Activated T-helper 17 cell treated with anti-CD3 and anti-CD28 coated beads, Interleukin-2, amount 50 U/mL, for 72 hours (primary cell): Measurements from ENCODE around the gene PHKG1. TPM values are rescaled to one million over a fixed set of nuclear protein-coding genes. Genes with fewer than 3 reads are reported as not detected.
"Not testable (repeated sequence)": the region's sequence is repeated elsewhere in the genome, so short reads cannot be mapped to it uniquely, and the experiment has no call there.

Experiments used
- ATAC-seq: fragments of 150-1000 bp; cut with Tn5 transposase; replicated peaks from 2 replicates; pipeline ENCODE4 v1.10.0; 2021; ENCODE audit warnings: mild to moderate bottlenecking, moderate library complexity
- H3K27ac Mint-ChIP-seq: one replicate; pipeline ENCODE4 v1.8.0; 2022; ENCODE audit warnings: mixed read lengths
- H3K27me3 Mint-ChIP-seq: one replicate; pipeline ENCODE4 v1.8.0; 2022; ENCODE audit warnings: mixed read lengths
- H3K36me3 Mint-ChIP-seq: one replicate; pipeline ENCODE4 v1.8.0; 2022; ENCODE audit warnings: low read depth, mild to moderate bottlenecking, mixed read lengths
- H3K4me1 Mint-ChIP-seq: one replicate; pipeline ENCODE4 v1.8.0; 2022; ENCODE audit warnings: mixed read lengths
- H3K4me3 Mint-ChIP-seq: one replicate; pipeline ENCODE4 v1.8.0; 2022; ENCODE audit warnings: mild to moderate bottlenecking, mixed read lengths
- H3K9me3 Mint-ChIP-seq: one replicate; pipeline ENCODE4 v1.8.0; 2022; ENCODE audit warnings: mixed read lengths
- total RNA-seq, 2 donors: library from RNA; stranded (reverse); gene quantifications; one replicate each; pipeline ENCODE4 v1.2.3, GENCODE V29; 2022

Gene PHKG1
- total RNA-seq, 2 donors from 2014 or later: 3.0 to 6.0 TPM

DNA sequence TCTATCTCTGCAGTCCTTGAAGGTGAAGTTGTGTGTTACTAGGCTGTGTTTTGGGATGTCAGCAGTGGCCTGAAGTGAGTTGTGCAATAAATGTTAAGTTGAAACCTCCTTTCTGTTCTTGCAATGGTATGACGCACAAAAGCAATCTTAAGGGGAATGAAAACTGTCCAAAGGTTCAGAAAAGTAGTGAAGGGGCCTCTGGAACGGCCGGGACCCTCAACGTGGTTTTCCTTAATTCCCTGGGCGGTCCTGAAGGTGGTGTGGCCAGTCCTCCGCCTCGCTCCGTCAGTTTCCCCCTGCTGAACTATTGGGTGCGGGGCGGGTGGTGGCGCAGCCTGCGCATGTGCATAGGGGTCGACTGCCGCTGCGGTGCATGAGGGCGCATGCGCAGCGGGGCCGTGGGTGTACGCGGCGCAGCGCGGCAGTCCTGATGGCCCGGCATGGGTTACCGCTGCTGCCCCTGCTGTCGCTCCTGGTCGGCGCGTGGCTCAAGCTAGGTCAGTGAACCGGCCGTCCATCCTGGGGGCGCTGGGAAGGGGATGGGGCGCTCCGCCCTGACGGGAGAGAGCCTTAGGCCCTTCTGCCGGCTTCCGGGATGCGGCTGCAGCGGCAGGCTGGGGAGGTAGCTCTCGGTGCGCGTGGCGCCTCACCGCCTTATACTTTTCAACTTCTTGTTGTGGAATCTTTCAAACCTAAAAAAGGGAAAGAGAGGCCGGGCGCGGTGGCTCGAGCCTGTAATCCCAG, 28.7 kb downstream of the PHKG1 start, which contains the start of gene SUMF2:
TSS of gene SUMF2 (plus strand) at position 405 of the 744 bp plus-strand sequence. CDS start at position 431, 26 bp downstream.
- no peaks in the 10 kb centered on the region for H3K9me3 Mint-ChIP-seq
- H3K27me3 Mint-ChIP-seq: no peaks in the 10 kb centered on the region
- peak; percentile 93 for ATAC-seq
- H3K36me3 Mint-ChIP-seq: peaks cover 79% of the 10 kb centered on the region
- peak within 1 kb of the TSS; percentile 97 for H3K27ac Mint-ChIP-seq
- peaks cover 27% of the 10 kb centered on the region for H3K4me1 Mint-ChIP-seq
- H3K4me3 Mint-ChIP-seq: peak within 1 kb of the TSS; percentile 92

DNA sequence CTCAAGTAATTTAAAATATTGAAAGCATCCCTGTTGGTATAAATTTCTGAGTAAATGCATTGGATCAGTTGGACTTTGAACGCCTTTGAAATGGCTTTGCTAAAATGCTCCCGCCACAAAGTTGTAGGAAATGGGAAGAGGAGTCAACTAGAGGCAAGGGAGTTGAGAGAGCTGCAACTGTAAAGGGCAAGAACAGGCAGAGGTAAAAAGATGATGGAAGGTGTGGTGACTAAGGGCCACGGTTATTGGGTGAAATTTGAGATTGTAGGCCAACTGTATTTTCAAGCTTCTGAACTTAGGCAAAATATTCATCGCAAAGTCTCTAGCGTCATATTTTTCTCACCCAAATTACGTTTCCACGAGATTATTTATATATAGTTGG, 29.3 kb downstream of the PHKG1 start:
- no peaks in the 10 kb centered on the region for H3K27me3 Mint-ChIP-seq
- ATAC-seq: no peak
- peaks cover 79% of the 10 kb centered on the region for H3K36me3 Mint-ChIP-seq
- H3K4me3 Mint-ChIP-seq: peak overlapping the region; percentile 92
- peak overlapping the region; percentile 97 for H3K27ac Mint-ChIP-seq
- H3K4me1 Mint-ChIP-seq: peaks cover 27% of the 10 kb centered on the region
- no peaks in the 10 kb centered on the region for H3K9me3 Mint-ChIP-seq

DNA sequence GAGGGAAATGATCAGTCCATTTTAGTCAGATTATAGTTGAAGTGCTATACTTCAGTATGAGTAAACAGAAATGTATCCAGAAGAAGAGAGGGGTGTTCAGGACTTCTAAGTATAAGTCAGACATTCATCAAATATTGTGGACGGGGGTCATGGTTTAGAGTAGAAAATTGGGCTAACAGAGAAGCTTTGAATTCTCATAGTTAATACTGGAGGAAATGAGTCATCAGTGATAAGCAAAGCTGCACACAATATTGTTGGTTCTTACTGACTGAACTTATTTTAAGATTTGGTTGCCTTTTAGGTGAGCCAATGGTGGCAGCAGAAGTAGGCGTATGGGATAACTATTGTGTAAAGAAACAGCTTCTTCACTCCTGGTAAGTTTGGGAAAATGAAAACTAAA, 30.4 kb downstream of the PHKG1 start:
- ATAC-seq: peak; percentile 33
- Mint-ChIP-seq H3K27ac (peak overlapping the region; percentile 90), H3K4me3 (peak overlapping the region; percentile 92), H3K36me3 (peaks cover 81% of the 10 kb centered on the region), H3K27me3 (no peaks in the 10 kb centered on the region), H3K4me1 (peaks cover 27% of the 10 kb centered on the region), H3K9me3 (no peaks in the 10 kb centered on the region)

DNA sequence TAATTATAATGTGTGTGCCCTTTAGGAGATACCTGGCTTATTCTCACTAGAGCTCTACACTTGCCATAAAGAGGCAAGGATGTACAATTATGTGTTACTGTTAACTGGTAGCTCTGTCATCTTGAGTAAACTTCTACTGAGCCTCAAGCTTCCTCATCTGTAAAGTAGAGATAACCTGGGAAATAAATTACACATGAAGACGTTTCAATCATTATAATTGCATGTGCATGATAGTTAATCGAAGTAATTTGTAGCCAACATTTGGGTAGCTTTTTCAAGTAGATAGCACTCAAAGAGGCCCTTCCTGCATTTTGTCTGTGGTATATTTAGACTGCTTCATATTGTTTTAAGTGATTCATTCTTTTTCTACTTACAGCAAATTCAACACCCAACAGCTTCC, 38.8 kb downstream of the PHKG1 start:
- H3K4me1 Mint-ChIP-seq: peaks cover 12% of the 10 kb centered on the region

DNA sequence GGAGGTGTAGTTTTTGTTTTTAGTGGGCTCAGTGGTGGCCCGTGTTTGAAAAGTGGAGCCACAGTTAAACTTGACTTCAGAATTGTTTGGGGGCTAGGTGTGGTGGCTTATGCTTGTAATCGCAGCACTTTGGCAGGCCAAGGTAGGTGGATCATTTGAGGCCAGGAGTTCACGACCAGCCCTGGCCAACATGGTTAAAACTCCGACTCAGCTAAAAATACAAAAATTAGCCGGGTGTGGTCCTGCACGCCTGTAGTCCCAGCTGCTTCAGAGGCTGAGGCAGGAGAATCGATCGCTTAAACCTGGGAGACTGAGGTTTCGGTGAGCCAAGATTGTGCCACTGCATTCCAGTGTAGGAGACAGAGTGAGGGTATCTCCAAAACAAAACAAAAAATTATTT, 39.4 kb downstream of the PHKG1 start:
- H3K36me3 Mint-ChIP-seq: peaks cover 74% of the 10 kb centered on the region

More for the DNA sequence above, 38.8 kb downstream of the PHKG1 start:
- Mint-ChIP-seq H3K36me3 (peaks cover 80% of the 10 kb centered on the region), H3K4me3 (peak overlapping the region; percentile 94), H3K27ac (peak overlapping the region; percentile 58), H3K27me3 (no peaks in the 10 kb centered on the region), H3K9me3 (no peaks in the 10 kb centered on the region)
- no peak for ATAC-seq

DNA sequence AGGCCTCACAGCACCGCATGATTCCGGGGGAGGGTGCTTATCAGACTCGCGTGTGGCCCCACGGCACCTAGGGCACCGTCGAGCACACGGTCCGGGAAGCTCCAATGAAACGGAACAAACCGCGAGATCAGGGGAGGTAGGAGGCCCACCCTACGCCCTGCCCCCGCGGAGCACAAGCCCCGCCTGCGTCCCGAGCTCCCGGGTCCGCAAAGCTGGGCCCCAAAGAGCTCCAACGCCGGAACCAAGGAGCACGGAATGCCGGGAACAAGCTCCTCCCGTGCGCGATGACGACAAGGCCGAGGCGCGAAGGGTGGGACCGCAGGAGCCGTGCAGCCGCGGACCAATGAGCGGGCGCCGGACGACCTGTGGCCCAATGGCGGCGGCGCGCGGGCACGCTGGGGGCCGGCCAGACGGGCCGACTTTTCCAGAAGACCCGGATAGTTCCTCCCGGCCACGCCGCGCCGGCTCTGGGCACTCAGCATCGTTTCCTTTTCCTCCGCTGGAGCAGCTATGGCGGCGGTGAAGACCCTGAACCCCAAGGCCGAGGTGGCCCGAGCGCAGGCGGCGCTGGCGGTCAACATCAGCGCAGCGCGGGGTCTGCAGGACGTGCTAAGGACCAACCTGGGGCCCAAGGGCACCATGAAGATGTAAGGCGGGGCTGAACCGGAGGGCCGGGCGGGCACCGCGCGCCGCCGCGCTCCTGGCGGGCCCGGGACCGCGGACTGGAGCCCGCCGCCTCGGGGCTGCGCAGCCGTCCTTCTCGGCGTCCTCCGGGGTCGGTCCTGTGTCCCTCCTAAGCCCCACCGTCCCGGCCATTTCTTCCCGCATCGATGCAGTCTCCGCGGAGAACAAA, 41.2 kb downstream of the PHKG1 start, which contains the start of the genes CCT6A and PSPH:
TSS of gene CCT6A (plus strand) at position 427 of the 853 bp plus-strand sequence. CDS start at position 511, 84 bp downstream.
TSS of gene PSPH (minus strand) at position 106 of the 853 bp plus-strand sequence. CDS start 30,232 bp downstream, outside the sequence.
- Mint-ChIP-seq H3K4me1 (peaks cover 12% of the 10 kb centered on the region), H3K27me3 (no peaks in the 10 kb centered on the region), H3K9me3 (no peaks in the 10 kb centered on the region), H3K36me3 (peaks cover 56% of the 10 kb centered on the region), H3K4me3 (peak within 1 kb of the TSS; percentile 94), H3K27ac (peak within 1 kb of the TSS; percentile 97)
- peak; percentile 98 for ATAC-seq

More for the DNA sequence above, 39.4 kb downstream of the PHKG1 start:
- H3K4me3 Mint-ChIP-seq: peak overlapping the region; percentile 94
- H3K27me3 Mint-ChIP-seq: no peaks in the 10 kb centered on the region
- peaks cover 12% of the 10 kb centered on the region for H3K4me1 Mint-ChIP-seq
- H3K9me3 Mint-ChIP-seq: no peaks in the 10 kb centered on the region
- peak overlapping the region; percentile 97 for H3K27ac Mint-ChIP-seq
- ATAC-seq: no peak

DNA sequence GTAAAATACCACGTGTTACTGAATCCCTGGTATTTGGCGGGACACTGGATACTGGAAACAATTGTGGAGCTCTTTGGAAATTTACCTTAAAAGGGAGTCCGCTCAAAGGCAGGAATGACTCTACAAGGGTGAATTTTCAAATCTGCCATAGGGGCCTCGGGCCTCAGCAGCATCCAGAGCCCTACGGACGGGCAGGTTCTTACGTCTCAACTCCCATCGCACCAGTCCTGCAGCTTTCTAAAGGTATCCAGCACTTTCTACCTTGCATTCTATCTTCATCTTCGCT, 41.8 kb downstream of the PHKG1 start:
- Mint-ChIP-seq H3K9me3 (no peaks in the 10 kb centered on the region), H3K36me3 (peaks cover 50% of the 10 kb centered on the region), H3K4me3 (peak overlapping the region; percentile 94), H3K27ac (peak overlapping the region; percentile 97), H3K27me3 (no peaks in the 10 kb centered on the region), H3K4me1 (peaks cover 12% of the 10 kb centered on the region)
- no peak for ATAC-seq

DNA sequence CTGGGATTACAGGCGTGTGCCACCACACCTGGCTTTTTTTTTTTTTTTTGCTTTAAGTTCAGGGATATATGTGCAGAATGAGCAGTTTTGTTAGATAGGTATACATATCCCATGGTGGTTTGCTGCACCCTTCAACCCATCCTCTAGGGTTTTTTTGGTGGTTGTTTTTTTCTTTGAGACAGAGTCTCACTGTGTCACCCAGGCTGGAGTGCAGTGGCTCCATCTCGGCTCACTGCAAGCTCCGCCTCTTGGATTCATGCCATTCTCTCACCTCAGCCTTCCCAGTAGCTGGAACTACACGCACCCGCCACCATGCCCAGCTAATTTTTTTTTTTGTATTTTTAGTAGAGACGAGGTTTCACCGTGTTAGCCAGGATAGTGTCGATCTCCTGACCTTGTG, 44.0 kb downstream of the PHKG1 start:
- not testable (repeated sequence) for H3K4me1 Mint-ChIP-seq, H3K27ac Mint-ChIP-seq, ATAC-seq, H3K9me3 Mint-ChIP-seq, H3K4me3 Mint-ChIP-seq, H3K27me3 Mint-ChIP-seq
- H3K36me3 Mint-ChIP-seq: peaks cover 28% of the 10 kb centered on the region

DNA sequence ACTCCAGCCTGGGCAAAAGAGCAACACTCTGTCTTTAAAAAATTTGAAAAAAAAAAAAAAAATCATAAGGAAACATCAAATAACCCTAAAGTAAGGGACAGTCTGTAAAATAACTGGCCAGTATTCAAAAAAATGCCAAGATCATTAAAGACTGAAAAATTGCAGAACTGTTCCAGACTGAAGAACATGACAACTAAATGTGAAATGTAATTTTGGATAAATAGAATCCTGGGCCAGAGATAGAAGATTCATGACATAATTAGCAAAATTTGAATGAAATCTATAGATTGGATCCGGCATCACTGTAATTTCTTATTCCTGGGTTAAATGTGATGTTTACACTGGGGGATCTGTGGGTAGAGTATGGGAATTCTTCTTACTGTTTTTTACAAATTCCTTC, 44.5 kb downstream of the PHKG1 start:
- Mint-ChIP-seq H3K27ac (no peak overlapping the region), H3K9me3 (no peaks in the 10 kb centered on the region), H3K4me3 (no peak overlapping the region), H3K27me3 (no peaks in the 10 kb centered on the region), H3K36me3 (peaks cover 23% of the 10 kb centered on the region), H3K4me1 (peaks cover 7% of the 10 kb centered on the region)
- ATAC-seq: no peak

DNA sequence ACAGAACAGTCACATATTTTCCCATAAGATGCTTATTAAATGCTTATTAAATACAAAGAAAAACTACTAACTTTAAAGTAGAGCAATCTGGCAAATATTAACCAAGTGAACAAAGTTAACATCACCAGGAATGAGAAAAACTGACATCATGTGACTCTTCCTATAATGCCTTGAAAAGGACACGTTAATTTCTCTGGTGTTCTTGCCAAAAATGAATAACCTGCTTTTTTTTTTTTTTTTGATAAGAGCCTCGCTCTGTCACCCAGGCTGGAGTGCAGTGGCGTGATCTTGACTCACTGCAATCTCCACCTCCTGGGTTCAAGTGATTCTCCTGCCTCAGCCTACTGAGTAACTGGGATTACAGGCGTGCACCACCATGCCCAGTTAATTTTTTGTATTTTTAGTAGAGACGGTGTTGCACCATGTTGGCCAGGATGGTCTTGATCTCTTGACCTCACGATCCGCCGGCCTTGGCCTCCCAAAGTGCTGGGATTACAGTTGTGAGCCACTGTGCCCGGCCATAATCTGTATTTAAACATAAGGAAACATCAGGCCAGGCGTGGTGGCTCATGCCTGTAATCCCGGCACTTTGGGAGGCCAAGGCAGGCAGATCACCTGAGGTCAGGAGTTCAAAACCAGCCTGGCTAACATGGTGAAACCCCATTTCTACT, 45.2 kb downstream of the PHKG1 start:
- not testable (repeated sequence) for H3K27ac Mint-ChIP-seq, H3K9me3 Mint-ChIP-seq, H3K4me3 Mint-ChIP-seq, H3K4me1 Mint-ChIP-seq, ATAC-seq, H3K27me3 Mint-ChIP-seq
- peaks cover 22% of the 10 kb centered on the region for H3K36me3 Mint-ChIP-seq

DNA sequence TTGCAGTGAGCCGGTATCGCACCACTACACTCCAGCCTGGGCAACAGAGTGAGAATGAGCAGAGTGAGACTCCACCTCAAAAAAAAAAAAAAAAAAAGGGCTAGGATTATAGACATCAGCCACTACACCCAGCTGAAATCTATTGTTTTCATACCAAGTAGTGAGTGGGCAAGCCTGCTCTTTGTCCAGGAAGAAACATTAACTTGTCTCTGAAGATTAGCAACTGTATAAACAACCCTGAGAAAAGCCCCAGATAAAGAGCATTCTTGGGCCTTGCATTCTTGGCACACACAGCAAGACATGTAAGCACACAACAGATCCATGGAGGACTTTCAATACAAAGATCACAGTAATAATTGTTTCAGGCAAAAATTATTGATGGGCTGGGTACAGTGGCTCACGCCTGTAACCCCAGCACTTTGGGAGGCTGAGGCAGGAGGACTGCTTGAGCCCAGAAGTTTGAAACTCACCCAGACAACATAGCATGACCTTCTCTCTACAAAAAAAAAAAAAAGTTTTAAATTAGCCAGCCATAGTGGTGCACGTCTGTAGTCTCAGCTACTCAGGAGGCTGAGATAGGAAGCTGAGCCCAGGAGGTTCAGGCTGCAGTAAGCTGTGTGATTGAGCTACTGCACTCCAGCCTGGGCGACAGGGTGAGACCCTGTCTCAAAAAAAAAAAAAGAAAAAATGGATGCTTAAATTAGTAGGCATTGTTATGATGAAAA, 45.9 kb downstream of the PHKG1 start:
- H3K4me3 Mint-ChIP-seq: no peak overlapping the region
- ATAC-seq: no peak

DNA sequence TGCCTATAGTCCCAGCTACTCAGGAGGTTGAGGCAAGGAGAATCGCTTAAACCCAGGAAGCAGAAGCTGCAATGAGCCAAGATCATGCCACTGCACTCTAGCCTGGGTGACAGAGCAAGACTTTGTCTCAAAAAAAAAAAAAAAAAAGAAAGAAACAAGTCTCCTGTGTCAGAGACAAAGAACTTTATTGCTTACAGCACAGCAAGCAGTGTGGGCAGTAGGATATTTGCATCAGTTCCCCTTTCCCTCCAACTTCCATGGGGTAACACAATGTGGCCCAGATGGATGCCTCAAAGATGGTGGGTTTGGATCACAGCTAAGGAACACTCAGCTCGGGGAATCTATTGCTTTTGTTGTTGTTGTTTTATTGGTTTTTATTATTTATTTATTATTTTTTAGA, 47.0 kb downstream of the PHKG1 start:
- H3K27ac Mint-ChIP-seq, H3K9me3 Mint-ChIP-seq, H3K27me3 Mint-ChIP-seq, ATAC-seq, H3K4me3 Mint-ChIP-seq, H3K4me1 Mint-ChIP-seq: not testable (repeated sequence)
- peaks cover 18% of the 10 kb centered on the region for H3K36me3 Mint-ChIP-seq

More for the DNA sequence above, 45.9 kb downstream of the PHKG1 start:
- Mint-ChIP-seq H3K27me3 (no peaks in the 10 kb centered on the region), H3K4me1 (peaks cover 7% of the 10 kb centered on the region), H3K27ac (peak overlapping the region; percentile 61), H3K36me3 (peaks cover 24% of the 10 kb centered on the region), H3K9me3 (no peaks in the 10 kb centered on the region)

DNA sequence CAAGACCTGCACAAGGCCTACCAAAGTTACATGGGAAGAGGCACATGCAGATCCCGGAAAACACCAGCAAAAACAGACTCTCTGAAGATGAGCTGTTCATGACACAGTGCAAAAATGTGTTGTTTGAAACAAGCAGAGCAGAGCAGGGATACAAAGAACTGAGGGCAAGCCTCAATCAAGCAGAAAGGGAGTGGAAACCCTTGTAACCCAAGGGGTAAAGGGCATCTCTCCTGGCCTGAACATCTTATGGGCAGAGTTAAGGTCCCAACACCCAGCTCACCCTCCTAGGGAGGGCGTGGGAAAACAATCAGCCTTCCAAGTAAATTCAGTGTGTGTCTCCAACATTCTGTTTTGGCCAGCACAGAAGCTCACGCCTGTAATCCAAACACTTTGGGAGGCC, 52.0 kb downstream of the PHKG1 start:
- ATAC-seq: no peak
- Mint-ChIP-seq H3K36me3 (peaks cover 18% of the 10 kb centered on the region), H3K27ac (no peak overlapping the region), H3K4me3 (no peak overlapping the region), H3K27me3 (no peaks in the 10 kb centered on the region), H3K9me3 (no peaks in the 10 kb centered on the region), H3K4me1 (no peaks in the 10 kb centered on the region)
